HG02981 (cell line): ENCODE results near the gene HMGCR.

Experiments used
- ATAC-seq: cut with Tn5 transposase; IDR thresholded peaks from one replicate; pipeline ENCODE4 v1.9.1; 2021; ENCODE audit warnings: mild to moderate bottlenecking, moderate library complexity; ENCODE audit not compliant: unreplicated experiment

HMGCR gene

GRCh38 chr5:75340714-75341478 is 3.9 kb downstream of the HMGCR start:
- no peak for ATAC-seq

GRCh38 chr5:75341934-75342333 is 4.9 kb downstream of the HMGCR start:
- ATAC-seq = no peak

GRCh38 chr5:75342836-75343235 is 5.8 kb downstream of the HMGCR start:
- no peak for ATAC-seq

GRCh38 chr5:75348241-75348640 is 11.2 kb downstream of the HMGCR start:
- no peak for ATAC-seq

GRCh38 chr5:75349663-75350062 is 12.6 kb downstream of the HMGCR start:
- no peak for ATAC-seq

GRCh38 chr5:75351139-75351926 is 14.3 kb downstream of the HMGCR start:
- no peak for ATAC-seq

DNA sequence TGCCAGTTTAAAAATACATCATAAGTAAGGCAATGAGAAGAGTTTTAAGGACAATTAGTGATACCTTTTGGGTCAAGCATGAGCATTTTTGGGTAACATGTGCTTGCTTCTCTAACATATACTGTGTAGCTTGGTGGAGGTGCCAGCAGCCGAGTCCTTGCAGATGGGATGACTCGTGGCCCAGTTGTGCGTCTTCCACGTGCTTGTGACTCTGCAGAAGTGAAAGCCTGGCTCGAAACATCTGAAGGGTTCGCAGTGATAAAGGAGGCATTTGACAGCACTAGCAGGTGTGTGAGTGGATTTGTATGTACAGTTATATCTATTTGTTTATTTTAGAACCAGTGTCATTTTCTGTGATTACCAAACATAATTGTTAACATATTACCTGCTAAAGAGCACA is 18.2 kb downstream of the HMGCR start:
- ATAC-seq = no peak

DNA sequence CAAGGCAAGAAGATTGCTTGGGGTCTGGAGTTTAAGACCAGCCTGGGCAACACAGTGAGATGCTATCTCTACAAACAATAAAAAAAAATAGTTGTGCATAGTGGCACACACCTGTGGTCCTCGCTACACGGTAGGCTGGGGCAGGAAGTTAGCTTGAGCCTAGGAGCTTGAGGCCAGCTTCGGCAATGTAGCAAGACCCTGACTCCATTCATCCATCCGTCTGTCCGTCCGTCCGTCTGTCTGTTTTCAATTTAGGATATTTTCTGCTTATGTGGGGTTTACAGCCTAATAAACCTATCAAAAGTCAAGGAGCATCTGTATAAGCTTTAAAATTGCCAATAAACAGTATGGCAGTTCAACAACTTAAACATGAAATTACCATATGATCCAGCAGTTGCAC is 19.7 kb downstream of the HMGCR start:
- ATAC-seq = no peak

- no peak for ATAC-seq
These were observed 21.1 kb downstream of the HMGCR start for GRCh38 chr5:75358117-75358516.

GRCh38 chr5:75361310-75361709 is 24.3 kb downstream of the HMGCR start:
- ATAC-seq = no peak

DNA sequence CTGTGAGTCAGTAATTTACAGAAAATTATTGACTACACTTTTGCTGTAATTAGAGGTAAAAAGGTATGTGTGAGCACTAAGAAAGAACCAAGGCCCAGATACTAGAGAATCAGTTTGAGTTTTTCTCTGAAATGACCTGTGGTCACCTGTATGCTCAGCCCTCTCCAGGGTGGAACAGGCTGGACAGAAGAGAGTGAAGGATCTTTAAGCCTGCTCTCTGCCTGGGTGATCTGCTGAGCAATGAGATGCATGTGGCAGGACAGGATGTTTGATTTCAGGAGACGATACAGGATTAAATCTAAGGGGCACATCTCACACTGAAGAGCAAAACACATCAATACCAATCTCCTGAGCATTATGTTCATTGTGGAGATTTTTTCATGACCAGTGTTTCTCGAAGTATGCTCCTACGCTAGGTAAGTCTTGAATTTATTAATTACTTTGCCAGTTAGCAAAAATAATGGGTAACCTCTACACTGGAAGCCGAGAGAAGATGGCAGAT is 25.5 kb downstream of the HMGCR start:
- no peak for ATAC-seq

DNA sequence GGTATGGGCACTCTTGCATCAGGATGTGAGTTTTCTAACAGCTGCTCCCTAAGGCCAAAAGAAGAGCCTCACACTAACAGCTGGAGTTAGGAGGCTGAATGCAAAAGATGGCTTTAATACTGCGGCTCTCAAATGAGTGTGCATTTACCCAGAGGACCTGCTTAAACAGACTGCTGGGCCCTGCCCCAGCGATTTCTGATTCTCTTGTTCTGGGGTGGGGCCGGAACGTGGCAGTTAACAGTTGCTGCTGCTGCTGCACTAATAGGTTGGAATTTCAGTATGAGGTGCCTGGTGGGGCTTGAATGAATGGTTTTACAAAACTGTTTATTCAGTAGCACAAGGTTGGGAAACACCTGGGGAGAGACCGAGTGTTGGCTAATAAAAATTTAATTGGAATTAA is 26.1 kb downstream of the HMGCR start:
- no peak for ATAC-seq

DNA sequence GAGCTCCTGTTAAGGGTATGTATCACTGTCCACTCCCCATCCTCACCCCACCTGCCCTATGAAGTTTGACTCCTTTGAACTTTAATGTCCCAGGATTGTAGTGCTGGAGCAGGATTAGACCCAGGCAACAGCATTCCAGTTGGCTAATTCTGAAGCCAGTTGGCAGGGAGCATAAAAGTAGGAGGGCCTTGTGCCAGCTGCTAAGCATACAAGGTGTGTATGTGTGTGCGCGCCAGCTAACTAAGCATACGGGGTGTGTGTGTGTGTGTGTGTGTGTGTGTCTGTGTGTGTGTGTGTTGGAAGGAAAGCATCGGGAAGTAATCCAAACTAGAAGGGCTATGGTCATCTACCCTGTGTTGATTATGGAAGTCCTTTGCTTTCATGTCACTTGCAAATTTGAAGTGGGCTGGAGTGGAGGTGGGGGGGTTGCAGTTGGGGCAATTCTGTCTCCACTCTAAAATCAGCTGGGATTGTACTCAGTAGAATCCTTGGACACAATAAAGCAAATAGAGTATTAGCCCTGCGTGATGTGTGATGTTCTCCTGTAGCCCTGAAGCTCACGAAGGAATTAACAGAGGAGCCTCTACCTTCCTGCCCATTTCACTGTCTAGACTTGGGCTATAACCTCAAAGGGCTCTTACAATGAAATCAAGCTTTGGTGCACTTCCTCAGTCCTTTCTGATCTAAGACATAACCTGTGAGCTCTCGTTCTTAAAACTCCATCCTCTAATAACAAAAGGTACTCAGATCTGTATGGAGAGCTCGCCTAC is 26.9 kb downstream of the HMGCR start:
- no peak for ATAC-seq

DNA sequence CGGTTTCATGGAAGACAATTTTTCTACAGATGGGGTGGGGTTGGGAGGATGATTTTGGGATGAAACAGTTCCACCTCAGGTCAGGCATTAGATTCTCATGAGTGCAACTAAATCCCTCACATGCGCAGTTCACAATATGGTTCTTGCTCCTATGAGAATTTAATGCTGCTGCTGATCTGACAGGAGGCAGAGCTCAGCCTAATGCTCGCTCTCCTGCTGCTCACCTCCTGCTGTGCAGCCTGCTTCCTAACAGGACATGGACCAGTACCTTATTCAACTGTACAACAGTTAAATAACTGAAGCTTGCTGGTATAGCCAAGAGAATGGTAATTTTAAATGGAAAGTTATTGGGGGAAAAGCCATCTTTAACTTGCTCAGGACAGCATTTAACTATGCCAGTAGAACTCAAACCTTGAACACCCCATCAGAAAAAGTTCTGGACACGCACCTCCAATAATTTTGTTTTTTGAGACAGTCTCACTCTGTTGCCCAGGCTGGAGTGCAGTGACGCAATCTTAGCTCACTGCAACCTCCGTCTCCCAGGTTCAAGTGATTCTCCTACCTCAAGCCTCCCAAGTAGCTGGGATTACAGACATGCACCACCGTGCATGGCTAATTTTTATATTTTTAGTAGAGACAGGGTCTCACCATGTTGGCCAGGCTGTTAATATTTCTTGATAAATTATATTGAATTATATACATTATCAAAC is 27.7 kb downstream of the HMGCR start:
- ATAC-seq = no peak

GRCh38 chr5:75365740-75366139 is 28.7 kb downstream of the HMGCR start:
- no peak for ATAC-seq

GRCh38 chr5:75366787-75367186 is 29.8 kb downstream of the HMGCR start:
- ATAC-seq = peak; percentile 64

- peak; percentile 6 for ATAC-seq
These were observed 30.4 kb downstream of the HMGCR start for GRCh38 chr5:75367401-75367800.

DNA sequence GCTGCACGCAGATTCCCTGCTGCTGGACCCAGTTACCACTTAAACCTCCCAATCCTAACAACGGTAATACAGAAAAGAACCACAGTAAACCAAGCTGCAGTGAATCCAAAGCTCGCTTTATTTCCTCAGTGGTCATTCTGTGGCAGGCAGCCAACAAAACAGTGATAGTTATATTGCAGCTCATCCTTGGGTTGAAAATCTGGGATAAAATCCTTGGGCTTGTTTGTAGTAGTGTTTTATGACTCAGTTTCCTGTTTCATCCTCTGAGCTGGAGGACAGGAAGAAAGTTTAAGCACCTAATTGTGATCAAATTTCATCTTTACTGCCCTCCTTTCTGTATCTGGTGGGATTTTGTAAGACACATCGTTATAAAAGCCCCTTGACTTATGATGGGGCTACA is 31.4 kb downstream of the HMGCR start:
- no peak for ATAC-seq

DNA sequence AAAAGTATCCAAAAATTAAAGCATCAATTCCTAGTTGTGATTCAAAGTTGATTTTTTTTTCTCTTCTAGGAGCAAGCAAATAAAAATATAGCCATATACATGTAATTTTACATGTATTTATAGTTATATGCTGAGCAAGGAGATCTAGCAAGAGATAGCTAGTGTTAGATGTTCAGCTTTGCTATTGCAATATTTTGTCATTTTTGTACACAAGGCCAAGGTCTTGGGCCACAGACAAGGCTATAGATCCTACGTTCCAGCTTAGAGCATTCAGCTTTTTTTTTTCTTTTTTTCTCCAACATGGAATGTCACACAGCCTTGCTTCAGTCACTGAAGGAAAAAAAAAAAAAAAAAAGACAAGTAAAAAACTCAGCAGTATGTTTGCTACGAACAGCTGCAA is 36.8 kb downstream of the HMGCR start:
- ATAC-seq = no peak

GRCh38 chr5:75374394-75374814 is 37.4 kb downstream of the HMGCR start:
- ATAC-seq = no peak

GRCh38 chr5:75375414-75375813 is 38.4 kb downstream of the HMGCR start:
- no peak for ATAC-seq
